Measurements from ENCODE around the gene FRMD3.

FRMD3 gene

DNA sequence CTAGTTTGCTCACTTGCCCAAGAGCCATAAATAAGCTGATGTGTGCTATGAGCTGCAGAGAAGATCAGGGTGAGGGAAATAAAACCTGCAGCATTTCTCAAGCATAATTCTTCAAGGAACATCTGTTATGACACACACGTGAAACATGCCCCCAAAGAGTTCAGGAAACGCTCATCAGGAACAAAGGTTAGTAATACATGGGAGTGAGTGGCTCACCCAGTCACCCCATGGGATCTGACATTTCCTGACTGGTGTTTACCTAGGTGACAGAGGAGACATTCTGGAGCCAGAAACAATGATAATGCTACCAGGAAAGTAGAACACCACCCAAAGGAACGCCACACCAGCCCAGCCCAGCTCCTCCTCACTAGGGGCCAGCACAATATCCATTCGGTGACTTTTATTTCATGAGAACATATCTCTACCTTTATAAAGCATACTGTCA, 66.0 kb downstream of the FRMD3 start:
- no peak for DNase-seq

GRCh38 chr9:83471241-83471640, 67.0 kb downstream of the FRMD3 start:
- DNase-seq: no peak

DNA sequence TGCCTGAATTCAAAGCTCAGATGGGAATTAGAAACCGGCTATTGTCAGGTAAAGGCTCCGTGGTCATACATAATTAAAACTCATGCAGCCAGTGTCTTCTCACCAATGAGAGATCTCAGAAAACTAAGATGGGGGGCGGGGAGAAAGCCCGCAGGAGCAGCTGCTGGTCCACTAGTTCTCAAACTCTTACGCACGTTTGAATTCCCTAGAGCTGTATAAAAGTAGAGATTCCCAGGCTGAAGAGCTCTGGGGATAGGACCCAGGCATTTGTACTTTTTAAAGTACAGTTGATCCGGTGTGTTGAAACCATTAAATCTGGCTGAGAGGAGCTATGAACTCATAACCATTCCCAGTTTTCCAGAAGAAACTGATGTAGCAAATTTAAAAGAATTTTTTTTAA, 68.5 kb downstream of the FRMD3 start:
- DNase-seq: no peak

DNA sequence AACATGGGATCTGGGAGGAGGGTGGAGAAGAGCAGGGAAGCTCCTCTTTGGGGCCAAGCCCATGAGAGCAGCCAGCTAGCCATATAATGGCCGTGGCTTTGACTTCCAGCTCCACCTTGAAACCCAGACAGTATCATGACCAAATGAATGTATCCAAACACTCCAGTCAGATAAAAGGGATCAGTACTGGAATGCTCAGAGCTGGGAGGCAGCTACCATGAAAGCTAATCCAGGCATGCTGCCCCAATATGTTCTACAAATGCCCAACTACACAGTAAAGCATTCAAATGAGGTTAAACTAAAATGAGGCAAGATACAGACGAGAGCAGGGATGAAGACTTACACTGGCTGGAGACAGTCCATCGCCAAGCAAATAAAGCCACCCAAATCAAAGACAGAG, 69.4 kb downstream of the FRMD3 start:
- DNase-seq: no peak

GRCh38 chr9:83466877-83467276, 71.3 kb downstream of the FRMD3 start:
- no peak for DNase-seq

- no peak for DNase-seq
Observed at GRCh38 chr9:83466351-83466750, 71.8 kb downstream of the FRMD3 start.

DNA sequence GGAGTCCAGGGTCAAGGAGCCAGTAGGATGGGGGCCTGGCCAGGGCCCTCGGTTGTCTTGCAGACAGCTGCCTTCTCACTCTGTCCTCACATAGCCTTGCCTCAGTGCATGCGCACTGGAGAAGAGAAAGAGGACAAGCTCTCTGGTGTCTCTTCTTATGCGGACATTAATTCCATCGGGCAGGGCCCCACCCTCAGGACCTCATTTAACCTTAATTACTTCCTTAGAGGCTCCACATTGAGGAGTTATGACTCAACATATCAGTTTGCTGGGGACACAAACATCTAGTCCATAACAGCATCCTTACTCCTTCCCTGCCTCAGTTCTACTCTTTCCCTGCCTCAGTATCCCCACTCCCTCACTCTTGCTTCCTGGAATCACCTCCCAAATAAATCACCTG, 78.4 kb downstream of the FRMD3 start:
- no peak for DNase-seq

DNA sequence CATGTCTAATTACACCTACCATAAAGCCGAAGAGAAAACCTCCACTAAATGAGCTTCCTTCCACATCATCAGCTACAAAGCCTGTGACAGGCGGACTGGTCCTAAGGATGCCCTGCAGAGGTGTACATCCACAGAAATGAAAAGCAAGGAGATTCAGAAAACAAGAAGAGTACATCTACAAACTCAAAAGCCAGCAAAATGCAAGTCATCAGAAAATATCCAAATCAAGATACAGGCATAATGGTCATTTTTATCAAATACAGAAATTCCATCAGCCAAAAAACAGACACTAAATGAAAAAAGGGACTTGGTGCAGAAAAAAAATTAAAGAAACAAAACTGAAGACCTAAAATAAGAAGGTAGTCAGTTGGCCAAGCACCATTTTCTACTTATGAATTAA, 79.7 kb downstream of the FRMD3 start:
- DNase-seq: no peak

DNA sequence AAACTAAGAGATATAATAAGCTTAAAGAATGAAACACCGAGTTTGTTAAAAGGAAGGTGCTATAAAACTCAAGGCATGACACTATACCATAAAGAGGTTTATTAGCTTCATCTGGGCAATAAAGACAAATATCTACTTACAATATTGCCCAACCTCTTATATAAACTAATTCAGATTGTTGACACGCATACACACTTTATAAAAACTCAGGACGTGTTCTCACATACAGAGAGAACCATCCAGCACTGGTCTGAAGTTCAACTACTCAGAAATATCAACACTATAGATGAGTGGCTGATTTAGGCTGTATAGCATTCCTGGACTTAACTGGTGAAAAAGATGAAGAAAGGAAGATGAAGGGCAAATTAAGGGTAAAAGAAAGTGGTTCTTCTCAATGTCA, 81.2 kb downstream of the FRMD3 start:
- no peak for DNase-seq

DNA sequence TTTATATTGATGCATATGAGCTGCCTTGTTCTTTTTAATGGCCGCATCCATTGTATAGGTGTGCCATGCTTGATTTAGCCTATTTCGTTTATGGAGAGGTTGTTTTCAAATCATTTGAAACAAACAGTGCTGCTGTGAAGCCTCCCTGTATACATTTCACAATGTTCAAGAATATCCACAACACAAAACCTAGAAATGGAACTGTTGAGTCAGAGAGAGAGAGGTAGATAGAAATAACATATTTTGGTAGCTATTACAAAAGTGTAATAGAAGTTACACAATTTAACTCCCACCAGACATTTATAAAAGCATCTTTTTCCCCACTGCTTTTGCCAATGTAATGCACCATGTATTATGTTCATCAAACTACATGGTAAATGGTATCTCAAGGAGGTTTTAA, 82.0 kb downstream of the FRMD3 start:
- DNase-seq: no peak

DNA sequence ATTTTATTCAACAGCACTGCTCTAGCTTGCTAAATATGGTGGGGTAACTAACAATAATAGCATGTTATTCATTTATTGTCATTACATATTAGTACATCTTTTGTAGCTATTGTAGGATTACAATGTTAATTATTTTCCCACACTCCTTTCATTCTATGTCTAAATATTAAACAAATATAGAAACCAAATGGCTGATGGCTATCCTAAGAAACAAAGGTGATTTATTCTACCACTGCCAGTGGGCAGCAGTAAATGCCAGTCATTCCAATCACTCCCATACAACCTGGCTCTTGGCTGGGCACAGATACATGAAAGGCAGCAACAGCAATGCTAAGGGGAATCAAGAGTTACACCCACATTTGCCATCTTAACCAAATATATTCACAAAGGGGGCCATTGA, 84.1 kb downstream of the FRMD3 start:
- DNase-seq: no peak

- no peak for DNase-seq
Observed at GRCh38 chr9:83451308-83451707, 86.9 kb downstream of the FRMD3 start.

GRCh38 chr9:83449983-83450382, 88.2 kb downstream of the FRMD3 start:
- no peak for DNase-seq

GRCh38 chr9:83449166-83449565, 89.0 kb downstream of the FRMD3 start:
- DNase-seq: no peak

- no peak for DNase-seq
Observed at GRCh38 chr9:83448626-83449025, 89.6 kb downstream of the FRMD3 start.

DNA sequence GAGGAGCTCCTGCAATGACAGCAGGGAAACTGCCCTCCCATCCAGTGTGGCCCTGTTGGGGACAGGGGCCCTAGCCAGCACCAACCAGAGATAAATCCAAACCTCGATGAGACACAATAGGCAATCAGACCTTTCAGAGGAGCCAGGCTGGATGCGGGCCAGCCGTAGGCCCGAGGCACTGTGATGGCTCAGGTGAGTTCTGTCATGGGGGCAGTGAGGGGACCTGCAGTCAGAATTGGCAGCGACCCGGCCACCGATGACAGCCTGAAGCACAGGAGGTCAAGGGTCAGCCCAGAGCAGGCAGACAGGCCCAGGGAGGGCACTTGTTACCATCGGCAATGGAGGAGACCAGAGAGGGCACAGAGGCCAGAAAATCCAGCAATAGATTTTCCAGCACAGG, 90.8 kb downstream of the FRMD3 start:
- no peak for DNase-seq

DNA sequence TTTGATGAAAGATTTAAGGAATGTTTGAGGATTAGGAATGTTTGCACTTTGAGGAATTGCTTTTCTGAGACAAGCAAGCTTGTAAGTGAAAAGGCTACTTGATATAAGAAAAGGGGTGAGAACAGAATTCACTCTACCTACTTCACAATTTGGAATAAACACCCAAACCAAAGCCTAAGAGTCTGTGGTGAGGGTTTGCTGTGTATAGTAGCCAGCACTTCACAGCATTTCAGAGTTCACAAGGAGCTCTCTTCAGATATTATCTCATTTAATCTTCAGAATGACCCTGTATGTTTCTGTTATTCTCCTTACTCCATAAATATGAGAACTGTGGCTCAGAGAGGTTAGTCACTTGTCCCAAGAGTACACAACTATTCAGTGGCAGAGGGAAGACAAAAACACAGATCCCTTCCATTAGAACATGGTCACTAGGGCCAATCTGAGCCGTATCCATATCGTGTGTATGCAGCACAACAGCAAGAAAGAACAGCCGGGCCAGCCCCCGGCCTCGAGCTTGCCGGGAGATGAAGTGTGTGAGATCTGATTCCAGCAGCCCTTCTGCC, 92.4 kb downstream of the FRMD3 start:
- no peak for DNase-seq

GRCh38 chr9:83444110-83444509, 94.1 kb downstream of the FRMD3 start:
- no peak for DNase-seq

DNA sequence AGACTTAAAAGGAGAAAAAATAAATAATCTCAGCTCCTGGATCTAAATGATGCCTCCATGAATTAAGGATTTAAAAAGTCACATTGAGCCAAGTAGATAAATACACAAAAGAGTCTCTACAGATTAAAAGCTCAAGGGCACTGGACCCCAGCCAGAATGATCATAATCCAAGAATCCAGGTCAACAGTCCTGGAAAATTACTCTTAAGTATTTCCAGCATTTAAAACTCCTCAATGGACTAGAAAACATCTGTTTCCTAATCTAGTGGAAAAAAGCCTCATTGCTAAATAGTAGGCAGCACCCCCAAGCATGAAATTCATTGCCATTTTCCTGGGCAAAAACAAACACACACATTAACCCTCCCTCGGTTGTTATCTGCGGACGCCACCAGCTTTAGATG, 96.8 kb downstream of the FRMD3 start:
- no peak for DNase-seq

GRCh38 chr9:83440641-83441040, 97.6 kb downstream of the FRMD3 start:
- DNase-seq: no peak

GRCh38 chr9:83435301-83435700, 102.9 kb downstream of the FRMD3 start:
- DNase-seq: no peak

- no peak for DNase-seq
Observed at GRCh38 chr9:83434254-83434653, 103.9 kb downstream of the FRMD3 start.

GRCh38 chr9:83433846-83434245, 104.4 kb downstream of the FRMD3 start:
- no peak for DNase-seq

DNA sequence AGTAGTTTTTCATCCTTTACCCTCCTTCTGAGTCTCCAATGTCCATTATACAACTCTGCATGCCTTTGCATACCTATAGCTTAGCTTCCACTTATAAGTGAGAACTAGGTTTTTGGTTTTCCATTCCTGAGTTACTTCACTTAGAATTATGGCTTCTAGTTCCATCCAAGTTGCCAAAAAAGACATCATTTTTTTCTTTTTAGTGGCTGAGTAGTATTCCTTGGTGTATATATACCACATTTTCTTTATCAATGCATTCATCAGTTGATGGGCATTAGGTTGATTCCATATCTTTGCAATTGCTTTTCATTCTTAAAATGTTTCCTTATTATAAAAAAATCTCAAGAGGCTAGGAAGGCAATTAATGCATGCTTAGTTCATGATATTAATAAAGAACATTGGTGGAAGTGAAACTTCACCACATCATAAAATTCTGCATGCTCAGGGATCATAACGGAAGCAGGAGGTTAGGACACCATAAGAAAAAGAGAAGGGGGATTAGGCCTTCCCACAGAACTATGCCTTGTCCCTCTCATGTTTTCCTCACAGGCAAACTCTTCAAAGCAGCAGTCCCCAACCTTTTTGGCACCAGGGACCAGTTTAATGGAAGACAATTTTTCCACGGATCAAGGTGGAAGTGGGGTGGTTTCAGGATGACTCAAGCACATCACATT, 105.2 kb downstream of the FRMD3 start:
- DNase-seq: no peak

DNA sequence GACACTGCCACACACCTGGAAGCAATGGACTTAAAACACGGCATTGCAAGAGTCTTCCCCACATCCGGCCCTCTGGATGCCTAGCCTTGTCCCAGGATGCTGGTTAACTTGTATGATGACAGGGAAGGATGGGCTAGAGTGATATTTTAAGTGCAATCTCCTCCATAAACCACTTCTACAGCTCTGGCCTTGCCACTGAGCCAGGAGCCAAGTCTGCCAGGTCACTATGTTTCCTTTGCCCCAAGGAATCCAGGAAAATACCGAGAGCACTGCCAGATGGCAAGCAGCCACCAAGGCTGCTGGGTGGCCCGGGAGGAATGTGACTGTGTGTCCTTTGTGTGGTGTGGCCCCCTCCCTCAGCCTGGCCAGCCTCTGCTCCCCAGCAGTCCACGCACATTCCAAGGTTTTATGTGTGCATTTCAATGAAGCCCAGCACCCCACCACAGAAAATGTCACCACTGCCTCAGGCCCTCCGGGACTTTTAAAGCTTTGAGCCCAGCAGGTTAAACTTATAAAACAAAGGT, 106.0 kb downstream of the FRMD3 start:
- no peak for DNase-seq
